Measurements from ENCODE around the gene ALCAM.

DNA sequence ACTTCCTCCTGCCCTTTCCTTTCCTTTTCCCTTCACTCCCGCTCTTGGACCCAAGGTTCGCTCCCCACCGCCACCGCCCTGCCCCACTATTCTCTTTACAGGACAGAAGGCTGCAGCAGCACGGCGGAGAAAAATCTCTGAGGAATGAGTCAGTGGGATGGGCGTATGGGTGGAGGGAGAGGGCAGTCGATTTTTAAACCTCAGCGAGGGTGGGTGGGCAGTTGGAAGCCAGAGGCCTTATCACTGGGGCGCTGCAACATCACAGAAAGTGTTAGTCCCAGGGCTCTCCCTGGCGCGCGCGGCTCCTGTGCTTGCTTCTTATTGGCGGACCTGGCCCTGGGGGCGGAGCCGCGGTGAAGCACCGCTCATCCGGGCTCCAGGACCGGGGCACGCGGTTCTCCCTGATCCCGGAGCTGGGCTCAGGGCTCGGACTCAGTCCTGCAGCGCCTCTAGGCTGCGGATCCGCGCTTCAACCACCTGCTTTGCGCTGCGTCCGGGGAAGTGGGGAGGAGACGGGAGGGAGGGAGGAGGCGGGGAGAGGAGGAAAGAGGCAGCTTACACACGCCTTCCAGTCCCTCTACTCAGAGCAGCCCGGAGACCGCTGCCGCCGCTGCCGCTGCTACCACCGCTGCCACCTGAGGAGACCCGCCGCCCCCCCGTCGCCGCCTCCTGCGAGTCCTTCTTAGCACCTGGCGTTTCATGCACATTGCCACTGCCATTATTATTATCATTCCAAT, at the start of gene ALCAM:
- TF ChIP-seq, protein P1, sequence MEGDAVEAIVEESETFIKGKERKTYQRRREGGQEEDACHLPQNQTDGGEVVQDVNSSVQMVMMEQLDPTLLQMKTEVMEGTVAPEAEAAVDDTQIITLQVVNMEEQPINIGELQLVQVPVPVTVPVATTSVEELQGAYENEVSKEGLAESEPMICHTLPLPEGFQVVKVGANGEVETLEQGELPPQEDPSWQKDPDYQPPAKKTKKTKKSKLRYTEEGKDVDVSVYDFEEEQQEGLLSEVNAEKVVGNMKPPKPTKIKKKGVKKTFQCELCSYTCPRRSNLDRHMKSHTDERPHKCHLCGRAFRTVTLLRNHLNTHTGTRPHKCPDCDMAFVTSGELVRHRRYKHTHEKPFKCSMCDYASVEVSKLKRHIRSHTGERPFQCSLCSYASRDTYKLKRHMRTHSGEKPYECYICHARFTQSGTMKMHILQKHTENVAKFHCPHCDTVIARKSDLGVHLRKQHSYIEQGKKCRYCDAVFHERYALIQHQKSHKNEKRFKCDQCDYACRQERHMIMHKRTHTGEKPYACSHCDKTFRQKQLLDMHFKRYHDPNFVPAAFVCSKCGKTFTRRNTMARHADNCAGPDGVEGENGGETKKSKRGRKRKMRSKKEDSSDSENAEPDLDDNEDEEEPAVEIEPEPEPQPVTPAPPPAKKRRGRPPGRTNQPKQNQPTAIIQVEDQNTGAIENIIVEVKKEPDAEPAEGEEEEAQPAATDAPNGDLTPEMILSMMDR (IDR thresholded peaks at IDR 0.05) = peak in 2 of 3 donors; percentile 34 to 55
- peak; percentile 49 for TF ChIP-seq POLR2A (IDR thresholded peaks at IDR 0.05)
- TF ChIP-seq POLR2AphosphoS5 (IDR thresholded peaks at IDR 0.05) = peak in 2 of 3 donors; percentile 20 to 71
